Endodermal cell (in vitro differentiated cells): ENCODE data around the gene LY6G6D. TPM values are rescaled to one million over a fixed set of nuclear protein-coding genes. Genes with fewer than 3 reads are reported as not detected.

ENCODE experiments used
- DNase-seq: peaks from one replicate; pipeline ENCODE4 v3.0.0-alpha.2; 2017
- H3K27ac ChIP-seq: 2 replicates; pipeline ENCODE4 v1.5.1; 2013; ENCODE audit warnings: mild to moderate bottlenecking, low read depth, low read length, moderate library complexity
- H3K27me3 ChIP-seq: 2 replicates; pipeline ENCODE4 v1.6.1; 2013; ENCODE audit warnings: mild to moderate bottlenecking, low read length, moderate library complexity; ENCODE audit not compliant: insufficient read depth, control insufficient read depth, poor library complexity, severe bottlenecking
- H3K36me3 ChIP-seq: 2 replicates; pipeline ENCODE4 v1.7.0; 2013; ENCODE audit warnings: mild to moderate bottlenecking, low read length, moderate library complexity; ENCODE audit not compliant: control insufficient read depth, insufficient read depth
- H3K4me1 ChIP-seq: one replicate; pipeline ENCODE4 v1.7.0; 2013; ENCODE audit warnings: low read length; ENCODE audit not compliant: control insufficient read depth, insufficient read depth
- H3K4me3 ChIP-seq: 2 replicates; pipeline ENCODE4 v1.5.1; 2013; ENCODE audit warnings: mild to moderate bottlenecking, low read length, moderate library complexity
- H3K9ac ChIP-seq: 2 replicates; pipeline ENCODE4 v1.6.1; 2013; ENCODE audit warnings: mild to moderate bottlenecking, low read length, moderate library complexity; ENCODE audit not compliant: poor library complexity, severe bottlenecking; ENCODE audit errors: extremely low read depth
- H3K9me3 ChIP-seq: 2 replicates; pipeline ENCODE4 v1.6.1; 2013; ENCODE audit warnings: mild to moderate bottlenecking, low read length, moderate library complexity; ENCODE audit not compliant: control insufficient read depth
- H3K27ac Mint-ChIP-seq: 2 replicates; pipeline ENCODE4 v1.8.0; 2020; ENCODE audit warnings: mixed read lengths
- H3K27me3 Mint-ChIP-seq: 2 replicates; pipeline ENCODE4 v1.8.0; 2021; ENCODE audit warnings: mild to moderate bottlenecking, mixed read lengths; ENCODE audit not compliant: insufficient read depth
- H3K36me3 Mint-ChIP-seq: 2 replicates; pipeline ENCODE4 v1.8.0; 2020; ENCODE audit warnings: low read depth, mixed read lengths
- H3K4me1 Mint-ChIP-seq: 2 replicates; pipeline ENCODE4 v1.8.0; 2020; ENCODE audit warnings: mixed read lengths
- H3K4me3 Mint-ChIP-seq: 2 replicates; pipeline ENCODE4 v1.8.0; 2020; ENCODE audit warnings: mild to moderate bottlenecking, moderate library complexity, mixed read lengths
- H3K9me3 Mint-ChIP-seq: 2 replicates; pipeline ENCODE4 v1.8.0; 2020; ENCODE audit warnings: mild to moderate bottlenecking, mixed read lengths
- CTCF ChIP-seq: fragments of 200-600 bp; sonication (generic); conservative IDR thresholded peaks from 2 replicates; pipeline ENCODE4 v1.5.0; 2021; ENCODE audit warnings: antibody characterized with exemption, mild to moderate bottlenecking
- WGBS, 2 experiments: methylation state at CpG; one replicate each; pipeline versions ENCODE4 v1.1.5 to v1.1.7; 2013; ENCODE audit warnings: missing lambda C conversion rate in 2 of 2, mixed read lengths in 1 of 2; ENCODE audit not compliant: insufficient coverage in 1 of 2, insufficient read length in 1 of 2; 5-methylcytosine and 5-hydroxymethylcytosine counted together
- total RNA-seq, 2 donors: library from RNA; stranded (reverse); fragmentation: NEBNext Ultra II Directional in 1 of 2; extraction: Animal tissue kit (Norgen Biotek cat#: 25700) in 1 of 2; gene quantifications; 2 replicates in 1 of 2; 3 replicates in 1 of 2; pipeline ENCODE4 v1.2.1, GENCODE V29; 2021

Gene LY6G6D
- total RNA-seq, 2 donors from 2014 or later = not detected

- Mint-ChIP-seq H3K27me3 (peaks cover 11% of the 10 kb centered on the region), H3K4me1 (peaks cover 10% of the 10 kb centered on the region), H3K4me3 (no peak overlapping the region), H3K9me3 (no peaks in the 10 kb centered on the region), H3K36me3 (peaks cover 13% of the 10 kb centered on the region), H3K27ac (no peak overlapping the region)
- 78 to 82% methylated on average over 5 to 6 of the region's 6 CpGs for WGBS, 2 experiments
- H3K4me1 ChIP-seq = no peaks in the 10 kb centered on the region
- H3K9me3 ChIP-seq = no peaks in the 10 kb centered on the region
- peaks cover 6% of the 10 kb centered on the region for H3K27me3 ChIP-seq
- no peak for DNase-seq
- no peak for TF ChIP-seq CTCF
- no peak overlapping the region for H3K27ac ChIP-seq
- H3K36me3 ChIP-seq = peaks cover 10% of the 10 kb centered on the region
- no peak overlapping the region for H3K9ac ChIP-seq
- no peak overlapping the region for H3K4me3 ChIP-seq
Observed at GRCh38 chr6:31676904-31677303, 38.2 kb upstream of the LY6G6D start.

DNA sequence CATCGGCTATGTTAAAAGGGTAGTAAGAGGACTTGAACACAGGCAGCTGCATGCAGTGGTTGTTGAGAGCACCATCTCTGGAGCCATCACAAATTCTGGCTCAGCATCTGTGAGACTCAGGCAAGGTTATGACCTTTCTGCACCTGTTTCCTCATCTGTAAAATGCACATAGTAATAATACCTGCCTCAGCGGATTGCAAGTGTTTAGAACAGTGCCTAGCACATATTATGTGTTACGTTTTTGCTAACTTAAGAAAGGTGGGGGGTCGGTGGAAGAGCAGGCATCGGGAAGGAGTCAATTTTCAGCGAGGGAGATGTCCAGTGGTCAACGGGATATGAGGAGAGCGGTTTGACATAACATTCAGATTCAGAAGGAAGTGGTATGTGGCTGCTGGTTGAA, 37.2 kb upstream of the LY6G6D start:
- 76 to 84% methylated on average over 8 of the region's 8 CpGs for WGBS, 2 experiments
- H3K27ac ChIP-seq = no peak overlapping the region
- H3K27me3 ChIP-seq = peaks cover 7% of the 10 kb centered on the region
- H3K4me3 Mint-ChIP-seq = no peak overlapping the region
- H3K27ac Mint-ChIP-seq = no peak overlapping the region
- H3K4me1 ChIP-seq = no peaks in the 10 kb centered on the region
- DNase-seq = no peak
- H3K9ac ChIP-seq = no peak overlapping the region
- H3K9me3 ChIP-seq = no peaks in the 10 kb centered on the region
- TF ChIP-seq CTCF = no peak
- H3K27me3 Mint-ChIP-seq = peaks cover 17% of the 10 kb centered on the region
- H3K4me3 ChIP-seq = no peak overlapping the region
- peaks cover 6% of the 10 kb centered on the region for H3K36me3 ChIP-seq
- H3K36me3 Mint-ChIP-seq = peaks cover 5% of the 10 kb centered on the region
- H3K4me1 Mint-ChIP-seq = peaks cover 10% of the 10 kb centered on the region
- H3K9me3 Mint-ChIP-seq = no peaks in the 10 kb centered on the region

- Mint-ChIP-seq H3K27ac (peak within 1 kb of the TSS; percentile 75), H3K4me1 (peaks cover 16% of the 10 kb centered on the region), H3K27me3 (peaks cover 17% of the 10 kb centered on the region), H3K9me3 (no peaks in the 10 kb centered on the region), H3K36me3 (peaks cover 7% of the 10 kb centered on the region), H3K4me3 (peak within 1 kb of the TSS; percentile 67)
- H3K9me3 ChIP-seq = no peaks in the 10 kb centered on the region
- WGBS, 2 experiments = 17 to 19% methylated on average over 16 to 17 of the region's 17 CpGs
- peaks cover 5% of the 10 kb centered on the region for H3K36me3 ChIP-seq
- H3K27me3 ChIP-seq = peaks cover 7% of the 10 kb centered on the region
- peak within 1 kb of the TSS; percentile 80 for H3K4me3 ChIP-seq
- peak; percentile 81 for TF ChIP-seq CTCF
- no peaks in the 10 kb centered on the region for H3K4me1 ChIP-seq
- H3K9ac ChIP-seq = peak within 1 kb of the TSS; percentile 44
- DNase-seq = peak; percentile 89
- H3K27ac ChIP-seq = no peak within 1 kb of the TSS
Observed at GRCh38 chr6:31680226-31681134, 34.7 kb upstream of the LY6G6D start, which contains the start of gene LY6G5C. Gene LY6G5C (minus strand): TSS chr6:31681067. CDS start chr6:31680373, 694 bp downstream.
